SK-N-SH (cell line): Measurements from ENCODE around the gene PLP2.

Source experiments
- EP300 ChIP-seq, 2 experiments: IDR thresholded peaks; 2 replicates each; pipeline versions ENCODE4 v1.4.0 to v1.6.1; 2012; ENCODE audit warnings: borderline replicate concordance in 1 of 2, low read depth in 1 of 2, low read length in 1 of 2
- GATA2 ChIP-seq: sonication (generic); formaldehyde crosslinking; IDR thresholded peaks from 2 replicates; pipeline ENCODE4 v1.5.0; 2020; ENCODE audit warnings: mild to moderate bottlenecking, missing genetic modification reagents
- POLR2AphosphoS5 ChIP-seq: IDR thresholded peaks from 2 replicates; pipeline ENCODE4 v1.6.1; 2012; ENCODE audit warnings: low read depth, low read length
- USF2 ChIP-seq: fragments of 150-350 bp; IDR thresholded peaks from 2 replicates; pipeline ENCODE4 v1.6.1; 2017; ENCODE audit warnings: antibody characterized with exemption, low read length, low read depth, borderline replicate concordance
- TF ChIP-seq, protein P1 (sequence below): fragments of 200-600 bp; sonication (generic); IDR thresholded peaks from 2 replicates; pipeline ENCODE4 v1.6.1; 2017; ENCODE audit warnings: antibody characterized with exemption, mild to moderate bottlenecking, moderate library complexity
- TF ChIP-seq, protein P2 (sequence below): IDR thresholded peaks from 2 replicates; pipeline ENCODE4 v1.6.1; 2012; ENCODE audit warnings: mild to moderate bottlenecking, low read depth, low read length, moderate library complexity

- TF ChIP-seq, protein P1, sequence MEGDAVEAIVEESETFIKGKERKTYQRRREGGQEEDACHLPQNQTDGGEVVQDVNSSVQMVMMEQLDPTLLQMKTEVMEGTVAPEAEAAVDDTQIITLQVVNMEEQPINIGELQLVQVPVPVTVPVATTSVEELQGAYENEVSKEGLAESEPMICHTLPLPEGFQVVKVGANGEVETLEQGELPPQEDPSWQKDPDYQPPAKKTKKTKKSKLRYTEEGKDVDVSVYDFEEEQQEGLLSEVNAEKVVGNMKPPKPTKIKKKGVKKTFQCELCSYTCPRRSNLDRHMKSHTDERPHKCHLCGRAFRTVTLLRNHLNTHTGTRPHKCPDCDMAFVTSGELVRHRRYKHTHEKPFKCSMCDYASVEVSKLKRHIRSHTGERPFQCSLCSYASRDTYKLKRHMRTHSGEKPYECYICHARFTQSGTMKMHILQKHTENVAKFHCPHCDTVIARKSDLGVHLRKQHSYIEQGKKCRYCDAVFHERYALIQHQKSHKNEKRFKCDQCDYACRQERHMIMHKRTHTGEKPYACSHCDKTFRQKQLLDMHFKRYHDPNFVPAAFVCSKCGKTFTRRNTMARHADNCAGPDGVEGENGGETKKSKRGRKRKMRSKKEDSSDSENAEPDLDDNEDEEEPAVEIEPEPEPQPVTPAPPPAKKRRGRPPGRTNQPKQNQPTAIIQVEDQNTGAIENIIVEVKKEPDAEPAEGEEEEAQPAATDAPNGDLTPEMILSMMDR, result no peak
- TF ChIP-seq, protein P2, sequence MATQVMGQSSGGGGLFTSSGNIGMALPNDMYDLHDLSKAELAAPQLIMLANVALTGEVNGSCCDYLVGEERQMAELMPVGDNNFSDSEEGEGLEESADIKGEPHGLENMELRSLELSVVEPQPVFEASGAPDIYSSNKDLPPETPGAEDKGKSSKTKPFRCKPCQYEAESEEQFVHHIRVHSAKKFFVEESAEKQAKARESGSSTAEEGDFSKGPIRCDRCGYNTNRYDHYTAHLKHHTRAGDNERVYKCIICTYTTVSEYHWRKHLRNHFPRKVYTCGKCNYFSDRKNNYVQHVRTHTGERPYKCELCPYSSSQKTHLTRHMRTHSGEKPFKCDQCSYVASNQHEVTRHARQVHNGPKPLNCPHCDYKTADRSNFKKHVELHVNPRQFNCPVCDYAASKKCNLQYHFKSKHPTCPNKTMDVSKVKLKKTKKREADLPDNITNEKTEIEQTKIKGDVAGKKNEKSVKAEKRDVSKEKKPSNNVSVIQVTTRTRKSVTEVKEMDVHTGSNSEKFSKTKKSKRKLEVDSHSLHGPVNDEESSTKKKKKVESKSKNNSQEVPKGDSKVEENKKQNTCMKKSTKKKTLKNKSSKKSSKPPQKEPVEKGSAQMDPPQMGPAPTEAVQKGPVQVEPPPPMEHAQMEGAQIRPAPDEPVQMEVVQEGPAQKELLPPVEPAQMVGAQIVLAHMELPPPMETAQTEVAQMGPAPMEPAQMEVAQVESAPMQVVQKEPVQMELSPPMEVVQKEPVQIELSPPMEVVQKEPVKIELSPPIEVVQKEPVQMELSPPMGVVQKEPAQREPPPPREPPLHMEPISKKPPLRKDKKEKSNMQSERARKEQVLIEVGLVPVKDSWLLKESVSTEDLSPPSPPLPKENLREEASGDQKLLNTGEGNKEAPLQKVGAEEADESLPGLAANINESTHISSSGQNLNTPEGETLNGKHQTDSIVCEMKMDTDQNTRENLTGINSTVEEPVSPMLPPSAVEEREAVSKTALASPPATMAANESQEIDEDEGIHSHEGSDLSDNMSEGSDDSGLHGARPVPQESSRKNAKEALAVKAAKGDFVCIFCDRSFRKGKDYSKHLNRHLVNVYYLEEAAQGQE, result no peak
- TF ChIP-seq GATA2 (CRISPR knock-in tag) (no peak), POLR2AphosphoS5 (no peak), EP300 (IDR thresholded peaks at IDR 0.05; ENCODE audit: borderline replicate concordance in 1 of 2, low read depth in 1 of 2, low read length in 1 of 2) (no peak), USF2 (no peak)
Observed at GRCh38 chrX:49205443-49205842, 33.7 kb downstream of the PLP2 start.
